ENCODE data around the gene FAM168A. TPM values are rescaled to one million over a fixed set of nuclear protein-coding genes. Genes with fewer than 3 reads are reported as not detected.

FAM168A gene, protein sequence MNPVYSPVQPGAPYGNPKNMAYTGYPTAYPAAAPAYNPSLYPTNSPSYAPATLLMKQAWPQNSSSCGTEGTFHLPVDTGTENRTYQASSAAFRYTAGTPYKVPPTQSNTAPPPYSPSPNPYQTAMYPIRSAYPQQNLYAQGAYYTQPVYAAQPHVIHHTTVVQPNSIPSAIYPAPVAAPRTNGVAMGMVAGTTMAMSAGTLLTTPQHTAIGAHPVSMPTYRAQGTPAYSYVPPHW
- total RNA-seq: 10 to 100 TPM; 27.3 to 28.4 TPM

DNA sequence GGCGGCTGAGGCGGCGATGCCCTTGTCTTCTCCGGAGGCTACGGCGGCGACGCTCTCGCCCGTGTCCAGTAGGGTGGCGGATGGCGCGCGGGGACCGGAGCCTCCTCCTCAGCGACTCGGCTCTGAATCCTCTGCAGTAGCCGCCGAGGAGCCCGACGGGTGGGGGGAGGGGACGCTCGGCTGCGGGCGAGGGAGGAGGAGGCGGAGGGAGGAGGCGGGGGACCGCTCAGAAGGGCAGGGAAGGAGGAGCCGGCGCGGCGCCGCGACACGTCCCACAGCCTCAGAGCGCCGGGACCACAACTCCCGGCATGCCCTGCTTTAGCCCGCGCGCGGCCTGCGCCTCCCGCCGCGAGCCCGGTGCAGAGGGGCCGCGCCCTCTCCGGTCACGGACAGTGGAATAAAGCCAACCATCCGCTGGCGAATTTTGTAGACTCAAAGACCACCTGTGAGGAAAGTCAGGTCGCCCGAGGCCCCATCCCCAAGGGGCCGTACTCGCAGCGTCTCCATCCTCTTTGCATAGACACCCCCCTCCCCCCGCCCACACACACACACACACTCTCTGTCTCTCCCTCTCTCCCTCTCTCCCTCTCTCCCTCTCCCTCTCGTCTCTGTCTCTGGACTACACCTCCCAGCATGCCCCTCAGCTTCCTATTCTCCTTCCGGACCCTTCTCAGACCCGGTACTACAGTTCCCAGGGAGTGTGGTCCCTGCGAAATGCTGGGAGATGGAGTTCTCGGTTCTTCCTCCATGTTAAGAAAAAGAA is at the start of gene FAM168A:
Gene FAM168A (minus strand): TSS at position 157 of the 763 bp plus-strand sequence. CDS start 129,638 bp downstream, outside the sequence.

DNA sequence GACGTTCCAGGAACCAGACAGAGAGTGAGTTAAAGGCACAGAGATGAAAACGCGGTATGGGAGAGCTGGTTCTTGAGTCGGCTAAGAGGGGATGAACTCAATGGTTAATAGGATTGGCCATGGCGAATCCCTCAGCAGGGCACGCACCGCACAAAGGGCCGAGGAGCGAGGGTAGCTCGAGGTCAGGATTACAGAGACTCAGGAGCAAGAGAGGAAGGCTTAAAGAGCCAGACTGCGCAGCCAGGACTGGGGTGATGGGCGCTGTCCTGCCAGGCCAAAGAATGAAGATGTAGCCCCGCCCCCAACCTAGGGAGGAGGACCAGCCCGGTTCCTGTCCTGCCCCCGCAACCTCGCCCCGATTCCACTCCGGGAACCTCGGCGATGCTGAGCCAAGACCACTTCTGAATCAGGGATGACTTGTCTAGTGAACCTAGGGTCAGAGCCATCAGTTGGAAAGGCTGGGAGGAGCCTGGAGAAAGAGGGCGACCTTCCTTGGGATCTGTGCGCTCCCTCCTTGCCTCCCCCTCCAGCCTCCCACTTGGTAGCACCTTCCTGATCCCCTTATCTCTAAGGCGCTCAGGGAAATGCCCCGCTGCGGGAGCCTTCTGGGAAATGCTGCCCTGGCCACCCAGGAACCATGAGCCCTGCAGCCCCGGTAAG is 48.2 kb upstream of the FAM168A start, which contains the start of gene PLEKHB1:
Gene PLEKHB1 (plus strand): TSS at position 610 of the 660 bp plus-strand sequence. CDS start 28 bp downstream, at position 638.

DNA sequence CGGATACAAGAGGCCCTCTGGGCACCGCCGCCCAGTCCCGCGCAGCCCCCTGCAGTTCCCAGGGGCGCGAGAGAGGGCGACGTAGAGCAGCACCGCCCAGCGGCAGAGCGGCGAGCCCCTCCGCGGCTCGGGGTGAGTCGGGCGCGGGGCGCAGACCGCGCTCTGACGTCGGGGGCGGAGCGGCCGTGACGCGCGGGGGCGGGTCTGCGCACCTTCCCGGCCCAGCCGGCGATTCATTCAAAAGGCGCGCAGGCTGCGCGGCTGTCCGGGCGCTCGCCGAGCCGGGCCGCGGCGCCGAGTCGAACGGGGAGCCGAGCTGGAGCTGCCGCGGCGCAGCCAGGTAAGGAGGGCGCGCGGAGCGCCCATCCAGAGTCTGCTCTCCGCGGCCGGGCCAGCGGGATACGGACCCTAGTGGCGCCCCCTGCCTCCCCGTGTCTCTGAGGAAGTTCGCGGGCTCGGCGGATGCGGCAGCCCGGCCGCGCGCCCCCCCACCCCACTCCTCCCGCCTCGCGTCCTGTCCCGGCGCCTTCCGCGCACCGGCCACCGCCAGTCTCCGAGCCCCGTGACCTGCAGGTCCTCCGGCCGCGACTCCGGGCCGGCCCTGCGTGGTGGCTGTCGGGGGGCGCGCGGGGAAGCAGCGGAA is 221.6 kb downstream of the FAM168A start, which contains the start of gene RELT:
Gene RELT (plus strand): TSS at position 240 of the 643 bp plus-strand sequence. CDS start 12,738 bp downstream, outside the sequence.

Other genes with a start within 250 kb of the FAM168A start
- gene RELT, start 221.7 kb downstream of the FAM168A start, total RNA-seq: 10 to 100 TPM; 21.6 to 23.2 TPM
- gene PLEKHB1, start 48.5 kb upstream of the FAM168A start, total RNA-seq: 10 to 100 TPM; 12.6 to 13.6 TPM
- gene RAB6A, start 163.0 kb upstream of the FAM168A start, total RNA-seq: 10 to 100 TPM; 81.8 to 94.8 TPM
- gene MRPL48, start 189.8 kb upstream of the FAM168A start, total RNA-seq: 10 to 100 TPM; 41.1 to 50.1 TPM

Data from activated naive CD4-positive, alpha-beta T cell treated with anti-CD3 and anti-CD28 coated beads, Interleukin-2, amount 10 ng/mL, durations not matched to agents 5 hours and 36 hours (primary cell).